HepG2 (cell line): ENCODE measurements around the gene CCDC57. TPM values are rescaled to one million over a fixed set of nuclear protein-coding genes. Genes with fewer than 3 reads are reported as not detected.

Experiments
- AKNA ChIP-seq: sonication (generic); formaldehyde crosslinking; IDR thresholded peaks from 2 replicates; pipeline ENCODE4 v1.4.0; 2020; ENCODE audit warnings: missing genetic modification reagents, borderline replicate concordance
- CSRNP2 ChIP-seq: sonication (generic); formaldehyde crosslinking; conservative IDR thresholded peaks from 2 replicates; pipeline ENCODE4 v1.8.0; 2022; ENCODE audit warnings: low read depth, missing genetic modification reagents
- IKZF5 ChIP-seq: IDR thresholded peaks from 2 replicates; pipeline ENCODE4 v1.6.1; 2018; ENCODE audit warnings: missing genetic modification reagents, mild to moderate bottlenecking, missing compliant biosample characterization
- NAIF1 ChIP-seq: sonication (generic); formaldehyde crosslinking; IDR thresholded peaks from 2 replicates; pipeline ENCODE4 v1.5.0; 2020; ENCODE audit warnings: mild to moderate bottlenecking, missing genetic modification reagents, borderline replicate concordance
- RXRB ChIP-seq: IDR thresholded peaks from 2 replicates; pipeline ENCODE4 v1.6.1; 2016; ENCODE audit warnings: borderline replicate concordance, missing genetic modification reagents, missing compliant biosample characterization
- SRSF4 ChIP-seq: fragments of 200-400 bp; formaldehyde crosslinking; IDR thresholded peaks from one replicate; pipeline ENCODE4 v1.6.1; 2018; ENCODE audit warnings: mild to moderate bottlenecking, low read depth, low read length, moderate library complexity; ENCODE audit not compliant: poor library complexity, severe bottlenecking
- TCF12 ChIP-seq, 2 experiments: fragments of 450-650 bp in 1 of 2; sonication (generic) in 1 of 2; formaldehyde crosslinking in 1 of 2; IDR thresholded peaks; 2 replicates each; pipeline versions ENCODE4 v1.6.1 to v1.8.0; 2017 to 2022; ENCODE audit warnings: antibody characterized with exemption in 1 of 2, mild to moderate bottlenecking in 1 of 2, missing genetic modification reagents in 1 of 2, moderate library complexity in 1 of 2
- TIGD3 ChIP-seq: sonication (generic); formaldehyde crosslinking; IDR thresholded peaks from 2 replicates; pipeline ENCODE4 v1.5.1; 2020; ENCODE audit warnings: mild to moderate bottlenecking, missing genetic modification reagents, borderline replicate concordance
- ZBTB26 ChIP-seq: IDR thresholded peaks from 2 replicates; pipeline ENCODE4 v1.6.1; 2016; ENCODE audit warnings: missing compliant biosample characterization, missing genetic modification reagents, borderline replicate concordance
- ZNF570 ChIP-seq: sonication (generic); formaldehyde crosslinking; IDR thresholded peaks from 2 replicates; pipeline ENCODE4 v1.4.0; 2020; ENCODE audit warnings: mild to moderate bottlenecking, missing genetic modification reagents, borderline replicate concordance
- ZNF747 ChIP-seq: sonication (generic); formaldehyde crosslinking; IDR thresholded peaks from 2 replicates; pipeline ENCODE4 v1.8.1; 2023; ENCODE audit warnings: missing genetic modification reagents, mild to moderate bottlenecking, borderline replicate concordance
- ZNF768 ChIP-seq: sonication (generic); formaldehyde crosslinking; IDR thresholded peaks from 2 replicates; pipeline ENCODE4 v1.4.0; 2020; ENCODE audit warnings: missing genetic modification reagents
- polyA plus RNA-seq, 8 experiments: library from polyadenylated mRNA; depleted of rRNA in 3 of 8; stranded (reverse) in 7 of 8; unstranded in 1 of 8; fragments of >200 nt; fragmentation: Illumina TruSeq in 4 of 8; extraction: Trizol in 4 of 8; gene quantifications; 2 replicates each; pipeline versions ENCODE4 v1.2.1 to v1.2.3, GENCODE V29; 2011 to 2016; ENCODE audit warnings: low read depth in 4 of 8, missing spikeins in 1 of 8, mixed read lengths in 1 of 8; ENCODE audit not compliant: insufficient read depth in 1 of 8
- total RNA-seq, 5 experiments: library from RNA; depleted of rRNA; stranded (reverse); fragments of >200 nt; fragmentation: Illumina TruSeq; extraction: Trizol; gene quantifications; 2 replicates each; pipeline ENCODE4 v1.2.3, GENCODE V29; 2016; ENCODE audit warnings: low read depth in 1 of 5

The CCDC57 gene
- total and polyA plus RNA-seq, 2 of the 13 experiments (the other 11 are each of a cell fraction or from before 2014, with no cell fraction given), result 59.3 to 59.9 TPM

GRCh38 chr17:82228842-82229697 is 16.4 kb upstream of the CCDC57 start, which contains the start of gene SLC16A3 (continued):
- no peak for TF ChIP-seq RXRB
- TF ChIP-seq ZBTB26 (CRISPR knock-in tag), result no peak
- no peak for TF ChIP-seq NAIF1
- TF ChIP-seq CSRNP2 (CRISPR knock-in tag), result peak; percentile 9; the same call in 1 of the 2 replicates
- no peak for TF ChIP-seq ZNF570 (CRISPR knock-in tag)
- TF ChIP-seq ZNF768, result no peak; the same call in 1 of the 2 replicates
- peak; percentile 82 for TF ChIP-seq SRSF4
- TF ChIP-seq TIGD3 (CRISPR knock-in tag), result 0 out of 2 replicates have a peak, but pooled peaks have one; percentile 84
- no peak for TF ChIP-seq ZNF747 (CRISPR knock-in tag)
- no peak for TF ChIP-seq TCF12 (IDR thresholded peaks at IDR 0.05)
- no peak; the same call in 1 of the 2 replicates for TF ChIP-seq TCF12 (CRISPR knock-in tag; IDR thresholded peaks at IDR 0.05)
- TF ChIP-seq AKNA, result no peak
- 0 out of 2 replicates have a peak, but pooled peaks have one; percentile 6 for TF ChIP-seq IKZF5
